ENCODE measurements around the gene STMN1. TPM values are rescaled to one million over a fixed set of nuclear protein-coding genes. Genes with fewer than 3 reads are reported as not detected.

Gene STMN1
- total and polyA plus RNA-seq, 9 of the 15 experiments (the other 6 are each of a cell fraction or from before 2014, with no cell fraction given): 269 to 2,153 (median 595) TPM

DNA sequence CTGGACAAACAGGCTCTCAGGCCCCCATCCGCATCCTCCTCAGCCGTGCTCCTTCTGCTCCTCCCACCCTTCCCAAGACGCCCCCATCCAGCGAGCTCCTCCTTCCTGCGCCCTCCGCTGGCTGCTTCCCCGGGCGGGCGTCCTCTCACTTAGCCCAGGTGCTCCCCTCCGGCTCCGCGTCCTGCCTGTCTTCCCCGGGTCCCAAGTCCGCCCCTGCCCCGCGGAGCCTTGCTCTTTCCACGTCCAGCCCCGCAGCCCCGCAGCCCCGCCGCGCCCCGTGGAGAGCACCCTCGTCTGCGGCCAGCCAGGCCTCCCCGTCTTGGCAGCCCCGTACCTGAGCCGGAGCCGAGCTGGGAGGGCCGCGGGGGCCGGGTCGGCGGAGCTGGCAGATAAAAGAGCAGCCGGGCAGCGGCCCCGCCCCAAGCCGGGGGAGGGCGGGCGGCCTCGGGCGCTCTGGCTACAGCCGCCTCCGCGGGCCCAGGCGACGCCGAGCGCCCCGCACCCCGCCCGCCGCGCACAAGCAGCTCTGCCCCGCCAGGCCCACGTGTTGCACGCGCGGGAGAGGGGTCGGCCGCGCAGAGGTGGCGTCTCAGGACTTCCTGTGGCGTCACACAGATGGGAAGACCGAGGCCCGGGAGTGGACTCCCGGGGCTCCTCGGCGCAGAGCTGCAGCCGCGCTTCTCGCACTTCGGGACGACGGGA, 30.9 kb downstream of the STMN1 start, which contains the start of gene PAQR7 (continued):
- TF ChIP-seq, protein P1, sequence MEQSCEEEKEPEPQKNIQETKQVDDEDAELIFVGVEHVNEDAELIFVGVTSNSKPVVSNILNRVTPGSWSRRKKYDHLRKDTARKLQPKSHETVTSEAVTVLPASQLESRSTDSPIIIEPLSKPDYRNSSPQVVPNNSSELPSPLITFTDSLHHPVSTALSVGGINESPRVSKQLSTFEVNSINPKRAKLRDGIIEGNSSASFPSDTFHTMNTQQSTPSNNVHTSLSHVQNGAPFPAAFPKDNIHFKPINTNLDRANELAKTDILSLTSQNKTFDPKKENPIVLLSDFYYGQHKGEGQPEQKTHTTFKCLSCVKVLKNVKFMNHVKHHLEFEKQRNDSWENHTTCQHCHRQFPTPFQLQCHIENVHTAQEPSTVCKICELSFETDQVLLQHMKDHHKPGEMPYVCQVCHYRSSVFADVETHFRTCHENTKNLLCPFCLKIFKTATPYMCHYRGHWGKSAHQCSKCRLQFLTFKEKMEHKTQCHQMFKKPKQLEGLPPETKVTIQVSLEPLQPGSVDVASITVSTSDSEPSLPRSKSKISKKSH (CRISPR knock-in tag; IDR thresholded peaks at IDR 0.05): no peak
- no peak for TF ChIP-seq FOXK1 (CRISPR knock-in tag; IDR thresholded peaks at IDR 0.05; ENCODE audit: borderline replicate concordance)
- TF ChIP-seq TBP (optimal IDR thresholded peaks at IDR 0.05; ENCODE audit: low read depth, low read length): no peak
- TF ChIP-seq KLF1 (tag; IDR thresholded peaks at IDR 0.05): 0 out of 2 replicates have a peak, but pooled peaks have one; percentile 31
- 0 out of 2 replicates have a peak, but pooled peaks have one; percentile 14 for TF ChIP-seq SAFB (IDR thresholded peaks at IDR 0.05; ENCODE audit: borderline replicate concordance, low read depth, low read length)
- TF ChIP-seq, protein P2, sequence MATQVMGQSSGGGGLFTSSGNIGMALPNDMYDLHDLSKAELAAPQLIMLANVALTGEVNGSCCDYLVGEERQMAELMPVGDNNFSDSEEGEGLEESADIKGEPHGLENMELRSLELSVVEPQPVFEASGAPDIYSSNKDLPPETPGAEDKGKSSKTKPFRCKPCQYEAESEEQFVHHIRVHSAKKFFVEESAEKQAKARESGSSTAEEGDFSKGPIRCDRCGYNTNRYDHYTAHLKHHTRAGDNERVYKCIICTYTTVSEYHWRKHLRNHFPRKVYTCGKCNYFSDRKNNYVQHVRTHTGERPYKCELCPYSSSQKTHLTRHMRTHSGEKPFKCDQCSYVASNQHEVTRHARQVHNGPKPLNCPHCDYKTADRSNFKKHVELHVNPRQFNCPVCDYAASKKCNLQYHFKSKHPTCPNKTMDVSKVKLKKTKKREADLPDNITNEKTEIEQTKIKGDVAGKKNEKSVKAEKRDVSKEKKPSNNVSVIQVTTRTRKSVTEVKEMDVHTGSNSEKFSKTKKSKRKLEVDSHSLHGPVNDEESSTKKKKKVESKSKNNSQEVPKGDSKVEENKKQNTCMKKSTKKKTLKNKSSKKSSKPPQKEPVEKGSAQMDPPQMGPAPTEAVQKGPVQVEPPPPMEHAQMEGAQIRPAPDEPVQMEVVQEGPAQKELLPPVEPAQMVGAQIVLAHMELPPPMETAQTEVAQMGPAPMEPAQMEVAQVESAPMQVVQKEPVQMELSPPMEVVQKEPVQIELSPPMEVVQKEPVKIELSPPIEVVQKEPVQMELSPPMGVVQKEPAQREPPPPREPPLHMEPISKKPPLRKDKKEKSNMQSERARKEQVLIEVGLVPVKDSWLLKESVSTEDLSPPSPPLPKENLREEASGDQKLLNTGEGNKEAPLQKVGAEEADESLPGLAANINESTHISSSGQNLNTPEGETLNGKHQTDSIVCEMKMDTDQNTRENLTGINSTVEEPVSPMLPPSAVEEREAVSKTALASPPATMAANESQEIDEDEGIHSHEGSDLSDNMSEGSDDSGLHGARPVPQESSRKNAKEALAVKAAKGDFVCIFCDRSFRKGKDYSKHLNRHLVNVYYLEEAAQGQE (IDR thresholded peaks at IDR 0.05; ENCODE audit: borderline replicate concordance): peak; percentile 82
- TF ChIP-seq, protein P2 (CRISPR knock-in tag; IDR thresholded peaks at IDR 0.05; ENCODE audit: low read depth): peak; percentile 88
- TF ChIP-seq, protein P3, sequence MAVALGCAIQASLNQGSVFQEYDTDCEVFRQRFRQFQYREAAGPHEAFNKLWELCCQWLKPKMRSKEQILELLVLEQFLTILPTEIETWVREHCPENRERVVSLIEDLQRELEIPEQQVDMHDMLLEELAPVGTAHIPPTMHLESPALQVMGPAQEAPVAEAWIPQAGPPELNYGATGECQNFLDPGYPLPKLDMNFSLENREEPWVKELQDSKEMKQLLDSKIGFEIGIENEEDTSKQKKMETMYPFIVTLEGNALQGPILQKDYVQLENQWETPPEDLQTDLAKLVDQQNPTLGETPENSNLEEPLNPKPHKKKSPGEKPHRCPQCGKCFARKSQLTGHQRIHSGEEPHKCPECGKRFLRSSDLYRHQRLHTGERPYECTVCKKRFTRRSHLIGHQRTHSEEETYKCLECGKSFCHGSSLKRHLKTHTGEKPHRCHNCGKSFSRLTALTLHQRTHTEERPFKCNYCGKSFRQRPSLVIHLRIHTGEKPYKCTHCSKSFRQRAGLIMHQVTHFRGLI (CRISPR knock-in tag; IDR thresholded peaks at IDR 0.05): no peak
- no peak for TF ChIP-seq ZC3H4 (CRISPR knock-in tag; IDR thresholded peaks at IDR 0.05; ENCODE audit: borderline replicate concordance)
- TF ChIP-seq FUS (optimal IDR thresholded peaks at IDR 0.05; ENCODE audit: low read depth, low read length): no peak
- no peak for TF ChIP-seq FOXM1 (IDR thresholded peaks at IDR 0.05; ENCODE audit: low read depth)
- no peak for TF ChIP-seq FOXM1 (CRISPR knock-in tag; IDR thresholded peaks at IDR 0.05; ENCODE audit: low read depth)
- TF ChIP-seq ZNF408 (CRISPR knock-in tag; IDR thresholded peaks at IDR 0.05; ENCODE audit: low read depth): no peak
- TF ChIP-seq KDM2B (CRISPR knock-in tag; IDR thresholded peaks at IDR 0.05): no peak
- TF ChIP-seq PTTG1 (tag; IDR thresholded peaks at IDR 0.05; ENCODE audit: low read depth): no peak
